Right atrium auricular region (tissue), 2 donors: ENCODE data around the gene FGD3. TPM values are rescaled to one million over a fixed set of nuclear protein-coding genes. Genes with fewer than 3 reads are reported as not detected.

Experiments
- DNase-seq: peaks from one replicate; pipeline ENCODE4 v3.0.0-alpha.2; 2019; ENCODE audit warnings: low spot score
- H3K27ac ChIP-seq, 2 donors: fragments of 200-600 bp; sonication (generic); 1 replicate in 1 of 2; 2 replicates in 1 of 2; pipeline ENCODE4 v1.5.1; 2016 to 2019
- H3K27me3 ChIP-seq, 2 donors: fragments of 200-600 bp; sonication (generic); one replicate each; pipeline versions ENCODE4 v1.5.1 to v1.6.0; 2017 to 2019
- H3K36me3 ChIP-seq: fragments of 200-600 bp; sonication (generic); one replicate; pipeline ENCODE4 v1.5.1; 2016
- H3K4me1 ChIP-seq, 2 donors: fragments of 200-600 bp; sonication (generic); one replicate each; pipeline versions ENCODE4 v1.5.1 to v1.6.0; 2017 to 2019
- H3K4me3 ChIP-seq, 2 donors: fragments of 200-600 bp; sonication (generic); 1 replicate in 1 of 2; 2 replicates in 1 of 2; pipeline ENCODE4 v1.5.1; 2017 to 2019; ENCODE audit warnings: mild to moderate bottlenecking in 1 of 2, moderate library complexity in 1 of 2
- H3K9me3 ChIP-seq, 2 donors: fragments of 200-600 bp; sonication (generic); one replicate each; pipeline ENCODE4 v1.5.1; 2019
- CTCF ChIP-seq, 2 donors: fragments of 200-600 bp; sonication (generic); IDR thresholded peaks; one replicate each; pipeline ENCODE4 v1.5.1; 2019; ENCODE audit warnings: antibody characterized with exemption in 2 of 2
- total RNA-seq, 2 donors: library from RNA; depleted of rRNA; stranded (reverse); fragments of >200 nt; gene quantifications; one replicate each; pipeline ENCODE4 v1.1.0, GENCODE V29; 2016

The FGD3 gene
- total RNA-seq, 2 donors from 2014 or later: 2.2 to 3.3 TPM

- H3K36me3 ChIP-seq: no peaks in the 10 kb centered on the region
- H3K9me3 ChIP-seq: no peaks in the 10 kb centered on the region
- no peaks in the 10 kb centered on the region for H3K27me3 ChIP-seq
- no peak for DNase-seq
- H3K4me3 ChIP-seq: no peak overlapping the region
- no peak overlapping the region for H3K27ac ChIP-seq
- no peaks in the 10 kb centered on the region for H3K4me1 ChIP-seq
- TF ChIP-seq CTCF (IDR thresholded peaks at IDR 0.05): no peak
These were observed 136.5 kb downstream of the FGD3 start for GRCh38 chr9:93083592-93084470.

GRCh38 chr9:93084471-93084881 lies 137.2 kb downstream of the FGD3 start:
- no peaks in the 10 kb centered on the region for H3K4me1 ChIP-seq
- no peak for DNase-seq
- no peaks in the 10 kb centered on the region for H3K36me3 ChIP-seq
- no peak overlapping the region for H3K27ac ChIP-seq
- H3K27me3 ChIP-seq: no peaks in the 10 kb centered on the region
- H3K4me3 ChIP-seq: no peak overlapping the region
- H3K9me3 ChIP-seq: no peaks in the 10 kb centered on the region
- no peak for TF ChIP-seq CTCF (IDR thresholded peaks at IDR 0.05)

- no peaks in the 10 kb centered on the region for H3K36me3 ChIP-seq
- no peak for TF ChIP-seq CTCF (IDR thresholded peaks at IDR 0.05)
- H3K9me3 ChIP-seq: no peaks in the 10 kb centered on the region
- H3K4me1 ChIP-seq: no peaks in the 10 kb centered on the region
- H3K4me3 ChIP-seq: no peak overlapping the region
- no peaks in the 10 kb centered on the region for H3K27me3 ChIP-seq
- H3K27ac ChIP-seq: no peak overlapping the region
- DNase-seq: no peak
These were observed 138.4 kb downstream of the FGD3 start for GRCh38 chr9:93085676-93086075.

Other genes with a start within 250 kb of the FGD3 start
- gene BICD2, start 182.7 kb upstream of the FGD3 start, total RNA-seq: 10 to 100 TPM; 32.2 to 40.4 TPM
- 1 to 10 TPM; 6.6 to 7.0 TPM for gene ZNF484, start 69.5 kb upstream of the FGD3 start, total RNA-seq
- 10 to 100 TPM in 1 of 2 donors, 1 to 10 TPM in 1; 1.6 to 11.8 TPM for gene SUSD3, start 111.2 kb downstream of the FGD3 start, total RNA-seq
- gene CARD19, start 148.7 kb downstream of the FGD3 start, total RNA-seq: 10 to 100 TPM; 21.2 to 46.8 TPM
- 10 to 100 TPM; 65.5 to 89.4 TPM for gene NINJ1, start 186.7 kb downstream of the FGD3 start, total RNA-seq
- gene WNK2, start 236.6 kb downstream of the FGD3 start, total RNA-seq: 100 to 1,000 TPM in 1 of 2 donors, 10 to 100 TPM in 1; 61.4 to 132 TPM